AG04450 (cell line): ENCODE data around the gene B9D1. TPM values are rescaled to one million over a fixed set of nuclear protein-coding genes. Genes with fewer than 3 reads are reported as not detected.

ENCODE experiments used
- CTCF ChIA-PET: fragments of 300-600, 350-600 bp; formaldehyde crosslinking; extraction: SDS; loops from one replicate; lab custom pipeline; 2022; ENCODE audit warnings: antibody characterized with exemption, inconsistent platforms; lab: Charles Lee
- POLR2A ChIA-PET: fragments of 350-600 bp; formaldehyde crosslinking; extraction: SDS; loops from one replicate; lab custom pipeline; 2021; ENCODE audit warnings: antibody characterized with exemption, inconsistent platforms; lab: Yijun Ruan, JAX
- DNase-seq: peaks from one replicate; pipeline ENCODE4 v3.0.0-alpha.2; 2011; ENCODE audit warnings: low read depth, low spot score
- H3K27ac ChIP-seq: one replicate; pipeline ENCODE4 v1.5.1; 2012; ENCODE audit warnings: low read depth, low read length, control low read depth
- H3K27me3 ChIP-seq: one replicate; pipeline ENCODE4 v1.6.0; 2012; ENCODE audit warnings: low read length; ENCODE audit not compliant: control insufficient read depth, insufficient read depth
- H3K4me3 ChIP-seq: 2 replicates; pipeline ENCODE4 v1.5.1; 2011; ENCODE audit warnings: mild to moderate bottlenecking, low read depth, low read length, control low read depth
- H3K9me3 ChIP-seq: 2 replicates; pipeline ENCODE4 v1.5.1; 2012; ENCODE audit warnings: low read length; ENCODE audit not compliant: control insufficient read depth, insufficient read depth
- CTCF ChIP-seq: IDR thresholded peaks from 2 replicates; pipeline ENCODE4 v1.5.1; 2011; ENCODE audit warnings: low read depth, low read length, control low read depth, inconsistent platforms
- polyA minus RNA-seq: library from RNA; depleted of rRNA, polyadenylated mRNA; stranded (reverse); fragments of >200 nt; gene quantifications from 2 replicates; pipeline ENCODE4 v1.2.3, GENCODE V29; 2011; rRNA and poly(A)+ RNA removed
- polyA plus RNA-seq: library from polyadenylated mRNA; depleted of rRNA; stranded (reverse); fragments of >200 nt; gene quantifications from 2 replicates; pipeline ENCODE4 v1.2.3, GENCODE V29; 2011; rRNA removed

Gene B9D1, protein sequence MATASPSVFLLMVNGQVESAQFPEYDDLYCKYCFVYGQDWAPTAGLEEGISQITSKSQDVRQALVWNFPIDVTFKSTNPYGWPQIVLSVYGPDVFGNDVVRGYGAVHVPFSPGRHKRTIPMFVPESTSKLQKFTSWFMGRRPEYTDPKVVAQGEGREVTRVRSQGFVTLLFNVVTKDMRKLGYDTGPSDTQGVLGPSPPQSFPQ
- polyA plus RNA-seq (35.2 and 45.8 TPM in 2 replicates), polyA minus RNA-seq (29.7 and 36.6 TPM in 2 replicates)

GRCh38 chr17:19362277-19363113 is at the start of gene B9D1:
TSS of gene B9D1 (minus strand) at chr17:19362723. CDS start at chr17:19362569, 154 bp downstream.
- CTCF ChIA-PET = interaction anchor here (0.6 to 5.2 kb wide), 37 partner anchors 8 to 427 kb away, joined by 3 to 99 read pairs (median 4); partner anchors contain the start of genes ALDH3A2 and MAPK7
- DNase-seq = peak; percentile 84

DNA sequence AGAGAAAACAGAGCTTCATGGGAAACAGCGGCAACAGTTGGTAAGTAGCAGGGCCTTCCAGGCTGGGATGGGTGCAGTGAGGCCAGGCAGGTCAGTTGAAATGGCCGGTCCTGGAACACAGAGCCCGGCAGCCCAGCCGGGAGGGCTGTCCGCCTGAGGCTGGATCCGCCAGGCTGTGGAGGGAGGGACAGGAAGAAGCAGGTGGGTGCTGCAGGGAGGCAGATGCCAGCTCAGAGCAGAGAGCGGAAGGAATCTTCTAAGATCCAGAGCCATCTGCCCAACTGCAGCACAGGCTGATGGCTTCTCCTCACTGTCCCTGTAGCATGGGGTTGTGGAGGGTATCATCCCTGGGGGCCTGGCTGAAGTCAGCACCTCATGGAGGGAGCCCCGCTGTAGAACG is 49.1 kb upstream of the B9D1 start:
- H3K27ac ChIP-seq = no peak overlapping the region
- CTCF ChIA-PET = interaction anchor here (0.6 to 1.4 kb wide), 2 partner anchors 15 to 36 kb away, joined by 5 to 7 read pairs; no protein-coding TSS in a partner anchor
- H3K9me3 ChIP-seq = no peaks in the 10 kb centered on the region; the same call in 1 of the 2 replicates
- no peak for DNase-seq
- POLR2A ChIA-PET = interaction anchor here (0.6 to 1.3 kb wide), 3 partner anchors 25 to 34 kb away, joined by 3 to 8 read pairs (median 6); partner anchors contain the start of gene MAPK7
- no peaks in the 10 kb centered on the region for H3K27me3 ChIP-seq
- no peak for TF ChIP-seq CTCF
- peak overlapping the region; percentile 21; the same call in 1 of the 2 replicates for H3K4me3 ChIP-seq

More at GRCh38 chr17:19362277-19363113, at the start of gene B9D1:
- TF ChIP-seq CTCF = peak; percentile 84
- peak within 1 kb of the TSS; percentile 65 for H3K27ac ChIP-seq
- no peaks in the 10 kb centered on the region for H3K27me3 ChIP-seq
- H3K9me3 ChIP-seq = no peaks in the 10 kb centered on the region
- H3K4me3 ChIP-seq = peak within 1 kb of the TSS; percentile 87
- POLR2A ChIA-PET = interaction anchor here (0.5 to 2.3 kb wide), 5 partner anchors 16 to 400 kb away, joined by 3 to 24 read pairs (median 11); partner anchors contain the start of genes ALDH3A2, MAPK7 and MFAP4

DNA sequence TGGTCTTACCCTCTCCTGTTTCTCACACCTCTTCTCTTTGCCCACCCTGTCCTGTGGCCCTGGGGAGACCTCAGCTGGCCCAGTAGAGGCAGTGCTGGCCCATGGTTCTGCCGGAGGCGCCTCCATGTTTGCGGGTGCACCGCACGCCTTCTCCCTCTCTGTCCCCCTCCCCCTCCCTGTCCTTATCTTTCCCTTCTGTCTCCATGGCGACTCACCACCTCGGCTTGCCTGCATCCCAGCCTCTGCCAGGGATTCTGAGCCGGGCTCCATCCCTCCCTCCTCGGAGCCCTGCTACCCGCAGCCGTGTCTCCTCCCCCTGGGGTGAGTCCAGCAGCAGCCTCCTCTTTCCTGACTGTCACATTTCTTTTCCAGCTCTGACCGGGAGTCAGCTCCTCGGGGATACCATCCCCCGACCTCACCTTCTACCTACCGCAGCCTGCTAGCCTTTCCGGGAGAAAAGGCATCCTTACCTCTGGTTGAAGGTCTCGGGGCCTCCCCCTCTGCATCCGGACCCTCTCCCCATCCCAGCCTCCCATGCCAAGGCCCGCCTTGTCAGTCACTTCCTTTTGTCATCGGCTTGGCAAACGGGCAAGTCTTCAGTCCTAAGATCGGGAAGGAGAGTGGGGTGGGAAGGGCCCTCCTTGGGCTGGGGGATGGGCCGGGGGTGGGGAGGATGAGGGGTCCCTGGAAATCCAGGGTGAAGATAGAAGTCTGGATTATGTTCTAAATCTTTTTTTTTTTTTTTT is 48.5 kb upstream of the B9D1 start, which contains the start of gene RNF112:
Gene RNF112 (plus strand): TSS at position 358 of the 746 bp plus-strand sequence. CDS start 177 bp downstream, at position 535.
- H3K4me3 ChIP-seq = peak within 1 kb of the TSS; percentile 47
- no peaks in the 10 kb centered on the region for H3K27me3 ChIP-seq
- POLR2A ChIA-PET = interaction anchor here (0.6 to 1.3 kb wide), 3 partner anchors 26 to 33 kb away, joined by 3 to 8 read pairs (median 6); partner anchors contain the start of gene MAPK7
- no peak within 1 kb of the TSS for H3K27ac ChIP-seq
- TF ChIP-seq CTCF = no peak; the same call in 1 of the 2 replicates
- no peak for DNase-seq
- no peaks in the 10 kb centered on the region; the same call in 1 of the 2 replicates for H3K9me3 ChIP-seq
- CTCF ChIA-PET = interaction anchor here (0.6 to 1.4 kb wide), 2 partner anchors 14 to 36 kb away, joined by 5 to 7 read pairs; no protein-coding TSS in a partner anchor

- Histone ChIP-seq H3K27me3 (no peaks in the 10 kb centered on the region), H3K27ac (no peak overlapping the region), H3K9me3 (no peaks in the 10 kb centered on the region; the same call in 1 of the 2 replicates), H3K4me3 (no peak overlapping the region)
- no peak for DNase-seq
- TF ChIP-seq CTCF = no peak
- ChIA-PET CTCF (interaction anchor here (0.7 to 0.8 kb wide), 2 partner anchors 37 to 38 kb away, joined by 3 to 4 read pairs; no protein-coding TSS in a partner anchor), POLR2A (interaction anchor here (1.1 to 1.3 kb wide), 3 partner anchors 23 to 32 kb away, joined by 3 to 6 read pairs (median 6); partner anchors contain the start of genes MAPK7 and MFAP4)
These were observed 47.6 kb upstream of the B9D1 start for GRCh38 chr17:19410091-19410490.
